Measurements from ENCODE around the gene RFTN2. TPM values are rescaled to one million over a fixed set of nuclear protein-coding genes. Genes with fewer than 3 reads are reported as not detected.
A peak's percentile ranks its signal among the peaks of the same experiment; 100 is the strongest.

Gene RFTN2
- total and polyA plus RNA-seq, 2 of the 13 experiments (the other 11 are each of a cell fraction or from before 2014, with no cell fraction given), result not detected

- peak; percentile 98 for TF ChIP-seq ZNF331 (CRISPR knock-in tag; IDR thresholded peaks at IDR 0.05)
- no peak for TF ChIP-seq IRF1 (CRISPR knock-in tag; IDR thresholded peaks at IDR 0.05; ENCODE audit: low read depth)
- no peak for TF ChIP-seq SYNCRIP (IDR thresholded peaks at IDR 0.05; ENCODE audit: insufficient read depth, low read depth, low read length)
- no peak for TF ChIP-seq TRIM22 (IDR thresholded peaks at IDR 0.05)
- 0 out of 2 replicates have a peak, but pooled peaks have one; percentile 27 for TF ChIP-seq ZNF17 (CRISPR knock-in tag; IDR thresholded peaks at IDR 0.05)
- no peak; the same call in 1 of the 2 replicates for TF ChIP-seq THAP8 (CRISPR knock-in tag; IDR thresholded peaks at IDR 0.05; ENCODE audit: borderline replicate concordance)
- TF ChIP-seq ISL2 (CRISPR knock-in tag; IDR thresholded peaks at IDR 0.05), result peak; percentile 100
- no peak for TF ChIP-seq TMF1 (CRISPR knock-in tag; IDR thresholded peaks at IDR 0.05; ENCODE audit: low read depth)
- TF ChIP-seq DDIT3 (CRISPR knock-in tag; IDR thresholded peaks at IDR 0.05), result peak; percentile 95
- TF ChIP-seq HCFC1 (IDR thresholded peaks at IDR 0.05; ENCODE audit: low read depth, low read length), result no peak
- 0 out of 2 replicates have a peak, but pooled peaks have one; percentile 25 for TF ChIP-seq ZSCAN22 (CRISPR knock-in tag; IDR thresholded peaks at IDR 0.05)
- no peak for TF ChIP-seq ADNP (CRISPR knock-in tag; IDR thresholded peaks at IDR 0.05)
- TF ChIP-seq RERE (CRISPR knock-in tag; IDR thresholded peaks at IDR 0.05; ENCODE audit: low read depth), result peak; percentile 100
- no peak for TF ChIP-seq ETS1 (CRISPR knock-in tag; IDR thresholded peaks at IDR 0.05)
- TF ChIP-seq ZNF816 (CRISPR knock-in tag; IDR thresholded peaks at IDR 0.05; ENCODE audit: borderline replicate concordance), result peak; percentile 97; the same call in 1 of the 2 replicates
- TF ChIP-seq ZKSCAN5 (CRISPR knock-in tag; IDR thresholded peaks at IDR 0.05), result no peak
- TF ChIP-seq E2F2 (CRISPR knock-in tag; IDR thresholded peaks at IDR 0.05; ENCODE audit: borderline replicate concordance), result no peak
- no peak for TF ChIP-seq ZNF343 (CRISPR knock-in tag; IDR thresholded peaks at IDR 0.05)
These were observed 61.8 kb downstream of the RFTN2 start (continued) for GRCh38 chr2:197613509-197613987.

All from HepG2 (cell line).